Panc1 (cell line): Measurements from ENCODE around the gene TBX5. TPM values are rescaled to one million over a fixed set of nuclear protein-coding genes. Genes with fewer than 3 reads are reported as not detected.

Source experiments
- ATAC-seq: fragments of 200-7000 bp; cut with Tn5 transposase; 2 replicates; pipeline ENCODE4 v1.9.1; 2020; ENCODE audit warnings: mild to moderate bottlenecking, moderate library complexity
- BruUV-seq: library from RNA; stranded (reverse); fragments of 400-500 nt; replicated peaks from 2 replicates; lab custom pipeline; 2021; lab: Mats Ljungman, UMichigan
- CTCF ChIA-PET: fragments of 300-600 bp; sonication (Branson Sonifier 250); formaldehyde crosslinking; loops from one replicate; lab custom pipeline; 2022; ENCODE audit warnings: antibody characterized with exemption; lab: Charles Lee
- POLR2A ChIA-PET: fragments of 300-600 bp; sonication (Branson Sonifier 250); formaldehyde crosslinking; loops from one replicate; lab custom pipeline; 2022; ENCODE audit warnings: antibody characterized with exemption; lab: Charles Lee
- DNase-seq: peaks from one replicate; pipeline ENCODE4 v3.0.0-alpha.2; 2010; ENCODE audit warnings: low read depth, low spot score
- H3K27ac ChIP-seq: 2 replicates; pipeline ENCODE4 v1.5.1; 2011; ENCODE audit warnings: mild to moderate bottlenecking, low read length, inconsistent platforms
- H3K27me3 ChIP-seq: fragments of 200-500 bp; sonication (Bioruptor generic); 2 replicates; pipeline ENCODE4 v1.6.0; 2014; ENCODE audit warnings: low read length, inconsistent platforms; ENCODE audit not compliant: control insufficient read depth, insufficient read depth
- H3K36me3 ChIP-seq: fragments of 200-500 bp; sonication (Bioruptor generic); 2 replicates; pipeline ENCODE4 v1.5.1; 2014; ENCODE audit warnings: inconsistent platforms, mild to moderate bottlenecking, low read length, moderate library complexity; ENCODE audit not compliant: control insufficient read depth, insufficient read depth
- H3K4me1 ChIP-seq: 2 replicates; pipeline ENCODE4 v1.5.1; 2011; ENCODE audit warnings: inconsistent platforms, mild to moderate bottlenecking, low read length, moderate library complexity; ENCODE audit not compliant: control insufficient read depth, insufficient read depth
- H3K4me3 ChIP-seq, 2 experiments: 2 replicates each; pipeline ENCODE4 v1.5.1; 2011 to 2012; ENCODE audit warnings: low read depth in 2 of 2, low read length in 2 of 2, mild to moderate bottlenecking in 2 of 2, inconsistent platforms in 1 of 2, moderate library complexity in 1 of 2
- H3K9me3 ChIP-seq: fragments of 200-500 bp; sonication (Bioruptor generic); 2 replicates; pipeline ENCODE4 v1.5.1; 2014; ENCODE audit warnings: low read depth, mild to moderate bottlenecking, inconsistent platforms, low read length, moderate library complexity; ENCODE audit not compliant: control insufficient read depth, insufficient read depth
- POLR2AphosphoS5 ChIP-seq: IDR thresholded peaks from 2 replicates; pipeline ENCODE4 v1.6.1; 2012; ENCODE audit warnings: mild to moderate bottlenecking, low read depth, low read length, moderate library complexity
- REST ChIP-seq, 2 experiments: IDR thresholded peaks; 2 replicates each; pipeline ENCODE4 v1.6.1; 2011 to 2012; ENCODE audit warnings: low read depth in 2 of 2, control low read depth in 1 of 2, low read length in 1 of 2, mild to moderate bottlenecking in 1 of 2, moderate library complexity in 1 of 2; ENCODE audit not compliant: insufficient read depth in 1 of 2
- SIN3A ChIP-seq: IDR thresholded peaks from 2 replicates; pipeline ENCODE4 v1.6.1; 2012; ENCODE audit warnings: low read depth, mild to moderate bottlenecking, low read length, moderate library complexity, borderline replicate concordance; ENCODE audit not compliant: insufficient read depth
- TCF7L2 ChIP-seq: IDR thresholded peaks from 2 replicates; pipeline ENCODE4 v1.6.1; 2011; ENCODE audit warnings: mild to moderate bottlenecking, low read depth, low read length, inconsistent platforms
- in situ Hi-C: cut with HindIII; loops from 2 replicates; pipeline ENCODE4 v1.10.0; 2016; ENCODE audit warnings: low sequenced_read_pairs, low pct_unique_long_range_greater_than_20kb
- intact Hi-C: fragments of 100-400 bp; cut with micrococcal nuclease; formaldehyde crosslinking; loops from one replicate; pipeline ENCODE4 v1.10.0; 2022; ENCODE audit not compliant: unreplicated experiment
- total RNA-seq: library from RNA; stranded (reverse); gene quantifications from one replicate; pipeline ENCODE4 v1.2.1, GENCODE V29; 2021; ENCODE audit not compliant: unreplicated experiment
- TF ChIP-seq, protein P1 (sequence below): fragments of 450-650 bp; IDR thresholded peaks from 2 replicates; pipeline ENCODE4 v1.5.1; 2017; ENCODE audit warnings: mild to moderate bottlenecking

TBX5 gene
- total RNA-seq, 1 experiment from 2014 or later: not detected

GRCh38 chr12:114450515-114451300 is 44.8 kb upstream of the TBX5 start:
- ChIA-PET POLR2A (no interaction called here), CTCF (no interaction called here)
- intact Hi-C loops: no loop called here
- no peak overlapping the region for H3K27ac ChIP-seq
- DNase-seq: no peak
- no peak overlapping the region for H3K4me3 ChIP-seq
- BruUV-seq: no TSS peak
- H3K36me3 ChIP-seq: no peaks in the 10 kb centered on the region
- TF ChIP-seq, protein P1, sequence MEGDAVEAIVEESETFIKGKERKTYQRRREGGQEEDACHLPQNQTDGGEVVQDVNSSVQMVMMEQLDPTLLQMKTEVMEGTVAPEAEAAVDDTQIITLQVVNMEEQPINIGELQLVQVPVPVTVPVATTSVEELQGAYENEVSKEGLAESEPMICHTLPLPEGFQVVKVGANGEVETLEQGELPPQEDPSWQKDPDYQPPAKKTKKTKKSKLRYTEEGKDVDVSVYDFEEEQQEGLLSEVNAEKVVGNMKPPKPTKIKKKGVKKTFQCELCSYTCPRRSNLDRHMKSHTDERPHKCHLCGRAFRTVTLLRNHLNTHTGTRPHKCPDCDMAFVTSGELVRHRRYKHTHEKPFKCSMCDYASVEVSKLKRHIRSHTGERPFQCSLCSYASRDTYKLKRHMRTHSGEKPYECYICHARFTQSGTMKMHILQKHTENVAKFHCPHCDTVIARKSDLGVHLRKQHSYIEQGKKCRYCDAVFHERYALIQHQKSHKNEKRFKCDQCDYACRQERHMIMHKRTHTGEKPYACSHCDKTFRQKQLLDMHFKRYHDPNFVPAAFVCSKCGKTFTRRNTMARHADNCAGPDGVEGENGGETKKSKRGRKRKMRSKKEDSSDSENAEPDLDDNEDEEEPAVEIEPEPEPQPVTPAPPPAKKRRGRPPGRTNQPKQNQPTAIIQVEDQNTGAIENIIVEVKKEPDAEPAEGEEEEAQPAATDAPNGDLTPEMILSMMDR: no peak
- no peak for TF ChIP-seq POLR2AphosphoS5
- TF ChIP-seq REST (IDR thresholded peaks at IDR 0.05; ENCODE audit: insufficient read depth in 1 of 2, low read depth in 2 of 2, low read length in 1 of 2): no peak
- TF ChIP-seq SIN3A: no peak
- TF ChIP-seq TCF7L2: no peak
- in situ Hi-C loops: no loop called here
- no peaks in the 10 kb centered on the region for H3K4me1 ChIP-seq
- H3K27me3 ChIP-seq: peaks cover 13% of the 10 kb centered on the region; the same call in 1 of the 2 replicates
- no peak for ATAC-seq
- no peaks in the 10 kb centered on the region for H3K9me3 ChIP-seq

- no peak overlapping the region for H3K27ac ChIP-seq
- H3K27me3 ChIP-seq: peaks cover 13% of the 10 kb centered on the region; the same call in 1 of the 2 replicates
- ChIA-PET POLR2A (no interaction called here), CTCF (no interaction called here)
- no peaks in the 10 kb centered on the region for H3K36me3 ChIP-seq
- DNase-seq (no peak), ATAC-seq (no peak)
- intact Hi-C loops (no loop called here), in situ Hi-C loops (no loop called here)
- H3K4me3 ChIP-seq: no peak overlapping the region
- BruUV-seq: no TSS peak
- H3K4me1 ChIP-seq: no peaks in the 10 kb centered on the region
- no peaks in the 10 kb centered on the region for H3K9me3 ChIP-seq
- TF ChIP-seq POLR2AphosphoS5: no peak
- TF ChIP-seq SIN3A: no peak
- TF ChIP-seq REST (IDR thresholded peaks at IDR 0.05; ENCODE audit: insufficient read depth in 1 of 2, low read depth in 2 of 2, low read length in 1 of 2): no peak
- TF ChIP-seq, protein P1: no peak
- TF ChIP-seq TCF7L2: no peak
Observed at GRCh38 chr12:114450019-114450418, 44.1 kb upstream of the TBX5 start.
